Stimulated activated CD4-positive, alpha-beta T cell treated with anti-CD3 and anti-CD28 coated beads, Interleukin-12 subunit alpha, Interleukin-12 subunit beta, amount 100 ng/mL, for 24 hours (primary cell): ENCODE results near the gene CUL7.
"Not testable (repeated sequence)": the region's sequence is repeated elsewhere in the genome, so short reads cannot be mapped to it uniquely, and the experiment has no call there.

Experiments
- DNase-seq, 2 experiments: peaks; one replicate each; pipeline ENCODE4 v3.0.0-alpha.2; 2020; ENCODE audit warnings: low read depth in 2 of 2

CUL7 gene

DNA sequence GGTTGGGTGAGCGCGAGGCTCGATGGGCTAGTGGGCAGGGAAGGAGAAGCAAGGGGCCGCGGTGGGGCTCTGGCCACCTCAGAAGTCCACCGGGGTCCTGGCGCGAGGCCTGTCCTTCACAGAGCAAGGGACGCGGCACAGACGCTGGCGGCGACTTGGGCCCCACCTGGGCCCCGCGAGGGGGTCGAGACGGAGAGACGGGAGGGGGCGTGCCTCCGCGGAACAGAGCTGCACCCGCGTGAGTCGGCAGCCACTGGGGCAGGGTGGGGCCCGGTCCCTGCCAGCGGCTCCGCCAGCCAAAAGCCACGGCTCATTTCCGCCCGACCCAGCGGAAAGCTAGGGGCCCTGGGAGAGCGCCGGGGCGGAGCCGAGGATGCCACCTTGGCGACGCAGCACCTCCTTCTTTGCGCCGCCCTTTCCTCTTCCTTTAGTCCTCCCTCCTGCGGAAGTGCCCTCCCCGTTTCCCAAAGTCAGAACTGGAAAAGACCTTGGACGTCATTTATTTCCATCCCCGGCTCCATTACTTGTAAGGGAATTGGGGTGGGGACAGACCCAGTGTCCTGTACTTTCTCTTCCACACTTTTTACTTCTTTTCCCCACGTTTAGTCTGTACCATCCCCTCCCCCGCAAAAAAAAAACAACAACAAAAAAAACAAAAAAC is at the start of gene CUL7:
TSS of gene CUL7 (minus strand) at position 307 of the 661 bp plus-strand sequence. CDS start 1,063 bp downstream, outside the sequence.
- peak; percentile 85 to 87 for DNase-seq

DNA sequence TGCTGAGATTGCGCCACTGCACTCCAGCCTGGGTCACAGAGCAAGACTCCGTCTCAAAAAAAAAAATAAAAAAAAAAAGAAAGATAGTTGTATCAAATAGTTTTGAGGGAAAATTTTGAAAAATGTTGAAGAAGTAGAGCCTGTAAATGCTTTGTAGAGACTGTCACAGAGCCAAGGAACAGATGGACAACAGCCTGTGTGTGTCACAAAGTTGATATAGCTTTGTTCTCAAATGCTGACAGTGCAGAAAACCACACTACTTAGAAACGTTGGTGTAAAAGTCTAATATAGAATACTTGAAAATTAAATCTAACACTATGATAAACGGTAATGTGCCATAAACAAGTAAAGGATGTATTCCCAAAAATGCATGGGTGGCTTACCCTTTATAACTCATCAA is 47.8 kb upstream of the CUL7 start:
- DNase-seq, result no peak

DNA sequence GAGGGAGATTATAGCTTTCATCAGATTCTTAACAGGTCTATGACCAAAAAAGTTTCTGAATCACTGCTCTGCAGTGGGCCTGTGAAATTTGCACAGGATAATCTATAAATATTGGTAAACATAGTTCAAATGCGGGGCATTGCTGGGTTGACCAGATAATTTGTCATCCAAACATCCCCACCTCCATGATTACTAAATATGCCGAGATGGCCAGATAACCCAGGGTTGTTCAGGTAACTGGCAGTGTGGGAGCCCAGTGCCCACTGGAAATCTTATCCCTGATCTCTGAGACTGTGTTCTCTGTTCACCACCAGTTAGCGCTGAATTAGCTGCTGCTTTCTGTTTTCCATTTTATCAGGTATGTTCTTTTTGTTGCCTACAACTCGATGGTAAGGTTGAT is 43.9 kb upstream of the CUL7 start:
- no peak for DNase-seq

DNA sequence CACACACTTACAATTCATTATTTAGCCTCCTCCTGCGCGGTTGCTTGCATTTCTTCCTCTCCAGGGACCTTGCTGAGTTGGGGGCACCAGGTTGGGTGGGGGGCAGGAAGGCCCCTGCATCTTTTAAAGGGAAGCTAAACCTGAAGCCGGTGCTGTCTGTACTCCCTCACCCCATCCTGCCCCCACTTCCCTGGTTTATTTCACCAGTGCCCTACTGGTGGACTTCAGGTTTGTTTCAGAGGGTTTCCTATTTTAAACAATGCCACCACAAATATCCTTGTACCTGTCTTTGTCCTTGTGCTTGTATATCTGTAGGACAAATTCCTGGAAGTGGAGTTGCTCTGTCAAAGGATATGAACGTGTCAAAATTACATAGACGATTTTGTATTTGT is 43.4 kb upstream of the CUL7 start:
- DNase-seq, result no peak

DNA sequence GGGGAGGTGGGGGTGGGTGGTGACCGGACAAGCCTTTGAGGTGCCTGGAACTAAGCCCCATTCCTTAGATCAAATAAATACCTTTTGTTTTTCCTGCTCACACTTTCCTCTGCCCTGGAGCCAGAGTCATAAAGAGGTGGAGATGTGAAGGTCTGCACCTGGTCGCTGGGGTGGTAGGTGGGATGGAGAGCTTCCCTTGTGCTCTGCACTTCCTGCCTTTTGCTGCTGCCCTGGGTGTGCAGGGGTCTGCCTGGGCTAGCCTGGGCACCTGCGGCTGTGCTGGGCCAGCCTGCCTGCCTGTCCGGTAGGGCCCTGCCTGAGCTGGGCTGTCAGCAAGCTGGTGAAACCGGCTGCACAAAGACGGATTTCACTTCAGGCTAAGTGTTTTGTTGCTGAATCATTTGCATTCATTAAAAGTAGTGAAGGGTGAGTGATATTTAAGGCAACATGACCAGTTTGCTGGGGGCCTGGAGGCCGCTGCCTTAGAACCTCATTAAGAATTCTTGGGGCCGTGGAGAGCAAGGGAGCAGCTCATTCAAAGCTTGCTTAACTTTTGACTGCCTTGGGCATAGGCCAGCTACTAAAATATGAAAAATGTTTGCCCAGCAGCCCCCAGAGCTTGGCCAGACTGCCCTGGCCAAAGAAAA is 42.9 kb upstream of the CUL7 start:
- no peak for DNase-seq

DNA sequence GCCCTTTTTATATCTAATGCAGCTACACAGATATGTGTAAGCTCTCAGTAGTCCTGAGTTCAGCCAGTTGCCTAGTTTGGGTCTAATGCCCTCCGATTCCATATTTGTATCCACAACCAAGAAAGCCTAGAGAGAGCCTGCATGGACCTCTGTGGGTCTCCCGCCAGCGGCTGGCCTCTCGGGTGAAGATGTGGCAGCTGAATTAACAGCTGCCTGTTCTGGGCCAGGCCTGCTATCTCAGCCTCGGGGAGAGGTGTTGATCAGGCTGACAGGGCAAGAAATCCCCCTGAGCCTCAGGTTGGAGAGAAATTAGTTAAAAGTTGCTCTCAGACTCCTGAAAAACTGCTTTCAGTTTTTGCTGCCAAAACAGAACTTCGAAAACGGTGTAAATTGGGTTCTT is 42.3 kb upstream of the CUL7 start:
- no peak for DNase-seq

DNA sequence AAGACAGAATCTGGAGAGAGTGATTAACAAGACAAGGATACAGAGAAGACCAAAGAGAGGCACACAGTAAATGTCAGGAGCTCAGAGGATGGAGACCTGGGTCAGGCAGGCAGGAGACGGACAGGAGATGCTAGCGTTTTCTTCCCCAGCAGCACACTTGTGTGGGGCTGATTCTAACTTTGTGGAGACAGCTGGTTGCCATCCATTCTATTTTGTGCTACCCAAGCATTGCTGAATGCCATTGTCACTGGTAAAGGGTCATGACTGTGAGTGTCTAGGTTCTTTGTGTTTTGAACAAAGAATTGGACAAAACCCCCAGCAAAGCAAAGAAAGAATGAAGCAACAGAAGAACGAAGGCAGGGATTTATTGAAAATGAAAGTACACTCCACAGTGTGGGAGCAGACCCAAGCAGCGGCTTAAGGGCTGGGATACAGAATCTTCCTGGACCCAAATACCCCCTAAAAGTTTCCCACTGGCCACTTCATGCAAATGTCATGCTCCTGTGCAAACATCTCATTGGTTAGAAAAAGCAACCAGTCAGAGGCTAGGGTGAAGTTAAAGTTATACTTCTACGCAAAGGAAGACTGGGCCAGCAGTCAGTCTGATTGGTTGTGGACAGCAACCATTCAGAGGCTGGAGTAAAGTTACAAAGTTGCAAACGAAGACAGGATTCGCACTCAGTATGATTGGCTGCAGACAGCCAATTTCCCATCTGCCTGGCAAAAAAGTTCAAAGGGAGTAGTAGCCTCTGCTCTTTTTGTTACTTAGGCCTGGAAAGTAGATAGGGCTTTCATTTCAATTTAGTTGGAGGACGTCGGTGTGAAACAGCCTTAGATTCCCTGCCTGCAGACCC is 40.0 kb upstream of the CUL7 start:
- no peak for DNase-seq

DNA sequence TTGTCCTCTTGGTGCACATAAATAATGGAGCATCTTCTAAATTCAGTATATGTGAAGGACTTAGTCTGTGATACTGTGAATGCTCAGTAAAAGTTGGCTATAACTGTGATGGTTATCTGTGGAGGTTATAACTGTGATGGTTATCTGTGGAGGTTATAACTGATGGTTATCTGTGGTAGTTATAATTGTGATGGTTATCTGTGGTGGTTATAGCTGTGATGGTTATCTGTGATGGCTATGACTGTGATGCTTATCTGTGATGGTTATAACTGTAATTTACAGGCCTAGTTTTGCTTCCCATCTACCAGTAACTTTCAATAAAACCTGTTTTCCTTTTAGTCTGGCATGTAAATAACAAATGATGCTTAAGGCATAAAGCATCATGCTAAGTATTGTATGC is 39.0 kb upstream of the CUL7 start:
- DNase-seq, result no peak

DNA sequence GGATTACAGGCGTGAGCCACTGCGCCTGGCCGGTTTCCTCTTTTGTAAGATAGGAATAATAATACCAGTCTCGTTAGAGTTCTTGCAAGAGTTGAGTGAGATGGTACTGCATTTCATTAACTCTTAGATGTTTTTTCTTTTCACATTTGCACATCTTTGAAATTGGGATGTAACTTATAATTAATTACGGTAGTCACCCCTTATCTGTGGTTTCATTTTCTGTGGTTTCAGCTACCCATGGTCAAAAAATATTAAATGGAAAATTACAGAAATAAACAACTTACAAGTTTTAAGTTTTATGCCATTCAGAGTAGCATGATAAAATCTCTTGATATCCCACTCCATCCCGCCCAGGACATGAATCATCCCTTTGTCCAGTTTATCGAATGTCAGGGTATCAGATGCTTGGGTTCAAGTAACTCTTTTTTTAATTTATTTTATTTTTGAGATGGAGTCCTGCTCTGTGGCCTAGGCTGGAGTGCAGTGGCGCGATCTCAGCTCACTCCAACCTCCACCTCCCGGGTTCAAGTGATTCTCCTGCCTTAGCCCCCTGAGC is 37.9 kb upstream of the CUL7 start:
- DNase-seq, result no peak

DNA sequence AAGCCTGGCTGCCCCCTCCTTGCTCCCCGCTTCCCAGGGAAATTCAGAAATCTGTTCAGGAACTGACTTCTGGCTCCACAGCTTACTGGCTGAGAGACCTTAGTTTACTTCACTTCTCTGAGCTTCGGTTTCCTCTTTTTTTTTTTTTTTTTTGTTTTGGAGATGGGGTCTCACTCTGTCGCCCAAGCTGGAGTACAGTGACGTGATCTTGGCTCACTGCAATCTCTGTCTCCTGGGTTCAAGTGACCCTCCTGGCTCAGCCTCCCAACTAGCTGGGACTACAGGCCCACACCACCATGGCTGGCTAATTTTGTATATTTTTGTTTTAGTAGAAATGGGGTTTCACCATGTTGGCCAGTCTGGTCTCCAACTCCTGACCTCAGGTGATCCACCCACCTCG is 37.4 kb upstream of the CUL7 start:
- DNase-seq, result no peak

DNA sequence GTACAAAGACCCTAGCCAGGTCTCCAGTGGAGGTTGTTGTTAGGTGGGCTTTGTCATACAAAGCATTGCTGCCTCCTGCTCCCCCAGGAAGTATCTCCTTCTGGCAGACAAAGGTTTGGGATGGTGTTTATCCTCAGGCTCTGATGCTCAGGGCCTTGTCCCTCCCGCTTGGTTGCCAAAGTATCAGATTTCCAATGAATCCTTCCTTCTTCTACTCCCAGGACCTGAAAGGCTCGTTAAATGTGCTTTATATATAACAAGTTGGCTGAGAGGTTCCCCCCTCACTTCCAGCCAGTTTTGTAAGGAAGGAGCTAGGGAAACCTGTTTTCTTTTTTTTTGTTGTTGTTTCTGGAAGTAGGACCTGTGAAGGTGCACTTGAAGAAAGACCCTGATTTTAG is 36.9 kb upstream of the CUL7 start:
- DNase-seq, result no peak

DNA sequence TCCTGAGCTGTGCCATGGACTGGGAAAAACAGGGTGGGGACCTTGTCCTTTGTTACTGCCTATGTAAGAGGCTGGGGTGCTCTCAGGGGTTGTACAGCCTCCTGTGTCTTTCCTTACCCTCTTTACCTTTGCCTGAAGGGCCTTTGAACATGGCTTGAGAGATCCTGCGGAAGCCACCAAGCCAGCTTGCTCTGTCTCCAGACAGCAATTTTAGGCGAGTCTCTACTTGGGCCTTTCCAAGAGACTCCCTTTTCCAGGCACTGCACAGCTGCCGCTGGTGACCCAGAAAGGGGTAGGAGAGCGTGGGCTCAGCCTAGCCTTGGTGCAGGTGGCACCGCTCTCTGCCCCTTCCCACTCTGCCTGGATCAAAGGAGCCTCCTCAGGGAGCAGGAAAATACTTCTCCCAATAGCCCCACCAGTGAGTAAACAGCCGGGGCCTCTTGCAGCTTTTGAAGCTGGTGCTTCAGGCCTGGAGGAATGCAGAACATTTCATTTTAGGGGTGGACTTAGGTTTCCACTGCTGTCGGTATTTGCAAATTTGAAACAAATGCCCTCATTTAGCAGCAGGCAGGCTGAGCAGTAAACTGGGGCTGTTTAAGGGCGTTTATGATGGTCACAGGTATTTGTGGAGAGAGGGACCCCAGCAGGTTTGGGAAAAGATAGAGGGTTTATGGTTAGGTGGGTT is 36.4 kb upstream of the CUL7 start:
- DNase-seq, result no peak

DNA sequence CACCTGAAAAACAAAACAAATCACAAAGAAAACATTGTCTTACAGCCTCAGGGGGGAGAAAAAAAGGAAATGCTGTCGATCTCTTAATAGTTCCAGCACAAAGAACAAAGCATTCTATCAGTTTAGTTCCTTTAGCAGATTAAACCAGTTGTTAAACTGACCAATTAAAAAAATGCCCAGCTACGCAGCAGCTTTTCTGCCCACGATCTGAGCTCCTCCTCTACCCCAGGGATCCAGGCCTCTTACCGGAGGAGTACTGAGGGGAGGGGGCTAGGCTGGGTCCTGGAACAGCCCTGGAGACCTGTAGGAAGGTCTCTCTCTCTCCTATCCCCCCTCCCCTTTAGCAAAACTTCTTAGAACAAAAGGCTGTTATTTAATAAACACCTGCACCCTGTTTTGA is 35.8 kb upstream of the CUL7 start:
- DNase-seq, result no peak

DNA sequence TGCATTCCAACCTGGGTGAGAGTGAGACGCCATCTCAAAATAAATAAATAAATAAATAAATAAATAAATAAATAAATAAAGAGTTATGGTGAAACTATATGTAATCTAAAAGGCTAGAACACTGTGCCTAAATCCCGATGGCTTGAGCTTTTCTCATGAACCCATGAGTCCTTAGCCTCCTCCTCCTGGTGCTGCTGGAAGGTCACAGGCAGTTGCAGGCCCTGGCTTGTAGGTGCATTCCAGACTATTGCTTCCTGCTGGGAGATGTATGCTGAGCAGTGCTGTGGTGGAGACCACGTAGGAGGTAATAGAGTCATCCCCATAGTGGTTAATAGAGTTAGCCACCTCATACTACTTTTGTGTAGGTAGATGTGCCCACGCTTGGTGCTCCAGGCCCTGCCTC is 35.0 kb upstream of the CUL7 start:
- DNase-seq, result no peak

DNA sequence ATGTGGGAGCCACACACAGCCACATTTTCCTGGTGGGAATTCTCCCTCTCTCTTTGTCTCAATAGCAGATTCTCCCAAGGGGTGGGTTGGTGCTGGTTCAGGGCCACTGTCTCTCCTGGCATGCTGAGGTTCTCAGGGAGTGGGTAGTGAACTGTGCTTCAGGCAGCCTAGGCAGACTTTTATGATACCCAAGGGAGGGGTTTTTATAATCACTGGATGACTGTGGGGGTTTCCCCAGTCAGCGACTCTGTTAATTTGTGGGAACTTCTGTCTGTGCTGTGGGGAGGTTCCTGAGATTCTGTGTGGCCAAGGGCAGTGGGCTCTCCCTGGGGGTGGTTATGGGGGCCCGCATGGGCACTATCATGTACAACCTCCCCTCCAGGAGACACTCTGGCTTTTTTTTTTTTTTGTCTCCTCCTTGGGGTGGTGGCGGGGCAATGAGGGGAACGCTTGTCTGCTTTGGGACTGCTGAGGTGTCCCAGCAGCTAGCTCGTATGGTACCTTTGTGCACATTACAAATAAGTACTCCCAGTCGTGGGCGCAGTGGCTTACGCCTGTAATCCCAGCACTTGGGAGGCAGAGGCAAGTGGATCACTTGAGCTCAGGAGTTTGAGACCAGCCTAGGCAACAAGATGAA is 32.5 kb upstream of the CUL7 start:
- DNase-seq, result peak in 1 of 2 experiments; percentile 14

DNA sequence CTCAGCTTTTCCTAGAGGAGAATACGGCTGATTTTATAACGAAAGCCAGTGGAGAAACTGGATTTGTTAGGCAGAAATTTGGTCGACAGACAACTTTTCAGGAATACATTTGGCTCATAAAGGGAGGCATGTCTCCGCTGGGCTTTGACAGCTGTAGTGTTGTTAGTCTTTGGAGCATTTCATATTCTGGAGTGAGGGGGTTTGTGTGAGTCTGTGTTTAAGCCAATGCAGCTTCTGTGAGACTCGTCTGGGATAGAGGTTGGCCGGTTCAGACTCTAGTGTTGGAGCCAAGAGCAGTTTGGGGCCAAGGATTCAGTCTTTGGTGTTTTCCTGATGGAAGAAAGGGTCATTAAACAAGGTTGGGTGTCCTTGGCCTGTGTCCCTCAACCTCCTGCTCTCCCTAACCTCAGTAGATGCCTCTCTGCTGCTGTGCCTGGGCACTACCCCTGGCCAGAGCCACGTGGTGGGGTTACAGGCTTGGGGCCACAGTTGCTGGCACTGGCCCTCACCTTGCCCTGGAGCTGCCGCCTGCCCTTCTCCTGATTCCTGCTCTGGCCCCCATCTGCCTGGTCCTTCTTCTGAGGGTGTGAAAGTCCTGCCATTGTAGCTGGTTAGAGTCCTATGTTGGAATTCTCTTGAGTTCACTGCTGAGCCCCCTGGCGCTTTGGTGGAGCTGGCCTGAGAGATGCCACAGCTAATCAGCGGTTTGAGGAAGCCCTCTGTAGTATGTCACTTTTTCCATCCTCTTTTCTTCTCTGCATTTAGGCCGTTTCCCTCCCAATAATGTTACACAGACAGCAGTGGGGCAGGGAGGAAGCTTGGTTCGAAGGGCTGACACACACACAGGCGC is 29.4 kb upstream of the CUL7 start:
- no peak for DNase-seq

DNA sequence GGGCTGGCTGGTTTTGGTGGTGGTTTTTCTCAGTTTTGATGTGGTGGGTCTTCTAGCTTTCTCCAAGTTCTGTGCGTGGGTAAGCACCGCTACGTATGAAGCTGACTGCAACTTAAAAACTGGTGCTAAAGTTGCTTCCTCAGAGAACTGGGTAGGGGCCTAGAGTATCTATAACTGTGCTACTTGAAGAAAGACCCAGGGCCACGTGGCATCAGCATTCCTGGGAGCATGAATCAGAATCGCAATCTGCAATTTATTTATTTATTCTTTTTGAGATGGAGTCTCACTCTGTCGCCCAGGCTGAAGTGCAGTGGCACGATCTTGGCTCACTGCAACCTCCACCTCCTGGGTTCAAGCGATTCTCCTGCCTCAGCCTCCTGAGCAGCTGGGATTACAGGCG is 28.3 kb upstream of the CUL7 start:
- DNase-seq, result not testable (repeated sequence)

DNA sequence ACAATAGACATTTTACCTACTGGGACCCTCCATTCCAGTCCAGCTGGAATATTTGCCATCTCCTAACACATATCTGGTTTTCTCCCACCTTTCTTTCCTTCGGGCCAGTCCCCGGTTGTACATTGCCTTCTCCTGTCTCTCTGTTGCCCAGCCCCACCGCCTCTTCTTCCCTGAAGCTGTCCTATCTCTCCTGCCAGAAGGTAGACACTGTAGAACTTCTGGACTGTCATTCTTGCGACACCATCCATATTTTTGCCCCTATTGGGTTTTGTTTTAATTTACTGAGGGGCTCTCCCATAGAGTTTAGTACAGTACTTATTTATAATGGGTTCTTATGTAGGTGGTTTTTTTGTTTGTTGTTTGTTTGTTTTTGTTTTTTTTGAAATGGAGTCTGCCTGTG is 27.4 kb upstream of the CUL7 start:
- DNase-seq, result no peak

DNA sequence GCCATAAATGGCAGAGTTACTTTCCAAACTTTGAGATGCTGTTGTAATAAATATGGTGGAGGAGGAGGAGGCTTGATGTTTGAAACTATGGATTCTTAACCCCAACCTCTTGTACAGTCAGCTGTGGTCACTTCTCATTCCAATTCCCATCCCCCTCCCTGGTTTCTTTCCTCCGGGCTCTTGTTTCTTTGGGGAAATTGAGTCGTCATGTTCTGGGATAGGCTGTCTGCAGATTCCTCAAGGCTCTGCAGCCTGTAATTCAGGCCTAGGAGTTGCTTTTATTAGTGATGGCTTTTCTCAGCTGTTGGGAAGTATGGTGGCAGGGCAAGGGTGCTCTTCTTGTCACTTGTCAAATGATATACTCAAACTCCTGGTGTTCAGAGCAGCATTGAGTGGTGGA is 25.0 kb upstream of the CUL7 start:
- no peak for DNase-seq

DNA sequence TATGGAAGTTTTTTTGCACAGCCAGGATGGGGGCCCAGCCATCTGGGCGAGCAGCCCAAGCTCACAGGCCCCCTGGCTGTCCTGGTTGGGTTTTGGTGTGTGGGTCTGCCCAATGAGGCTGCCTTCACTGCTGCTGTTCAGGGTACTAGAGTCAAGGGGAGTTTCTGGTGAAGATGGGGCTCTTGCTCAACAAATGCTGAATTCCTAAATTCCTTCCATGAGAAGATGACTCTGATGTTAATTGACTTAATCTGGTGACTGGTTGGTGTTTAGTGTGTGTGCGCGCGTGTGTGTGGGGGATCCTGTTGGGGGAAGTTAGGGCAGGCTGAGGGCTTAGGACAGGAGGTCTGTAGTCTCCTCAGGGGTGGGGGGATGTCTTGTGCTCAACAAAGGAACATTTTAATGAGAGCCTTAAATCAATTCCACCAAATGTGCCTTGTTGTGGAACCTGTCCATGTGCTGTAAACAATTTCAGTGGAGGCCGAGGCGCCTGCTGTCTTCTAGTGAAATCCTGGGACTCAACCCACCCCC is 24.4 kb upstream of the CUL7 start:
- DNase-seq, result no peak
